Measurements from ENCODE around the gene FGF1.

FGF1 gene

DNA sequence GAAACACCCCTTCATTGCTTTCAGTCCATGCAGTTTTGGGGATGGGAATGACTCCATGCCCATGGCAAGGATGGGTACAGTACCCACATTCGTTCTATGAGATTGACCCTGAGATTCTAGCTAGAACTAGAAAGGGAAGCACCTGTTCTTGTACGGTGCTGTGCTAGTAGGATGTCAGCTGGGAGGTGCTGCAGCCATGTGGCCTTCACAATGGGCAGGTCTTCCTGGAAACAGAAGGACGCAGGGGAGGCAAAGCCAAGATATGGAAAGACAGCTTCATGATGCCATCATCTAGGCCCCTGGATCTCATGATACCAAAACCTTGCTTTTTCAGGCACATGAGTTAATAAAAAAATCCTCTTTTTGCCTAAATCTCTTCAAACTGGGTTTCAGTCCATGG is 10.5 kb upstream of the FGF1 start:
- DNase-seq: no peak

DNA sequence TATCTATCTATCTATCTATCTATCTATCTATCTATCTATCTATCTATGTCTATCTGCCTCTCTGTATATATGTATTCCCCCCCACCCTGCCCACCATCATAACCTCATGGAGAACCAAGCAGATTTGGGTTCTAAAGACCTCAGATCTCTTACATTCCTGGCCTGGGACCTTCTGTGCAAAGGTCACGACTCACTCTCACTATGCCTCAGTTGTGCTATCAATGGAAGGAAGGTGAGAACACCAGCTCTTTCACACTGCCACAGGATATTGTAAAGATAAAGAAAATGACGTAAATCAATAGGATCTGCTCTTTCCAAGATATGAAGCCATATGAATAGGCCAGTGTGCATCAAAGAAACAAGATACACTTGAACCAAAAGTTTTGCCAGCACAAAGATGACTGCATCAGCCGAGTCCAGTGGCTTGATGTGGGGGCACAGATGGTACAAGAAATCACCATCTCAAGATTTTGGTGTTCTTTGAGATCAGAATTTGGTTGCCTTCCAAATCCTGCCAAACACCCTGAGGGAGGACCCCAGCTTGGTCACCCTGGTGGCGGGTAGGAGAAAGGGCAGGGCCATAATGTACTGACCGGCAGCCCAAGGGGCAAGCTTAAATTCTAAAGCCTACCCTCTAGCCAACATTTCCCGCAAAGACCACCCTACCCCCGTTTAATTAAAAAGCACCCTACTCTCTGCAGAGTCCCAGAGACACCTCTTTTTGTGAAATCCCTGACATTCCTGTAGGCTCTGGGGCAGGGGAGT is 8.4 kb upstream of the FGF1 start:
- no peak for DNase-seq

- DNase-seq: no peak
Measured at GRCh38 chr5:142692321-142692894, 6.5 kb upstream of the FGF1 start.

GRCh38 chr5:142690667-142691066 is 4.8 kb upstream of the FGF1 start:
- no peak for DNase-seq

DNA sequence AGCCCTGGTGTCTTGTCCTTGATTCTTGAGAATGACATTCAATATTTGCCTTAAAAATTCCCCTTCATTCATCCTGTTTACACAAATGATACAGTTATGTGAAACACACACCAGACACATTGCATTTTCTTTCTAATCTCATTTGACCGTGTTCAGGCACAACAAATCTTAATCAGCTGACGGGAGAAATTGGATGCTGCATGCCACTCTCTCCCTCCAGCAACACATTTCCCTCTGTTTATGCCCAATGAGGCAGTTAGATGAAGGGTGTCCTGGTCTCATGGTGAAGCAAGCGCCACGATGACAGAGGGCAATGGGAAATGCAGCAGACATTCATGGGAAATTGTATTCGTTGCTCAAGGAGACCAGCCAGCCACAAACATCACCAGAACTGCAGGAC is 3.2 kb upstream of the FGF1 start:
- no peak for DNase-seq

DNA sequence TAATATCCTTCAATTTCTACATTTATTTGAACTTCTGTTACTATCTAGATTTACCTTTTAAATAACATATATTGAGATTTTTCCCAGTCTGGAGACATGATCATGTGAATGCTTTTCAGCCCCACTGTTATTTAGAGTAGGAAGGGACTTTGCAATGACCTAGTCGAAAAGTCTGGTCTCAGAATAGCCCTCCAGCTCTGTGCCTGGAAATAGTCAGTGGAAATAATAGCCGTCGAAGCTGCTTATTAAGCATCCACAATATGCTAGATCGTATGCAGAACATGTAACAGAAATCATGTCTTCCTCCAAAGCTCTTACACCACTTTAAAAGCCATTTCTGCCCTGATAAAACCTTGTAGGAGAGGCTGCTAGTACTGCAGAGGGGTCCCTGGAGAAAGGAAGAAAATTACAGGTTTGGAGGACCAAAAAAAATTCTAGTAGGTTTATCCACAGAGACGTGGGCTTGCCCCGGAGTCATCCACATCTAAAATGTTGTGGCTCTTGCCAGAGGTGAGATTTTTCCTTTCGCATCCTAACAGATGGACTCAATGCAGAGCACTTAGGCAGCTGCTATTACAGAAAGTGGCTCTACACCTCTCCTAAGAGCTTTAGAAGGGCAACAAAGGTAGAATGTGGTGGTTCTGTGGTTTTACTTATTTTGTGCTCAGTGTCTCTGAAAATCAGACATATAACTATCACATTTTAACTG is 2.5 kb upstream of the FGF1 start:
- DNase-seq: peak in 1 of 2 experiments; percentile 39

GRCh38 chr5:142686968-142687367 is 1.1 kb upstream of the FGF1 start:
- no peak for DNase-seq

GRCh38 chr5:142686210-142686734 is 382 bp upstream of the FGF1 start:
- DNase-seq: no peak

- DNase-seq: no peak
Measured at GRCh38 chr5:142684508-142685041, 1.3 kb downstream of the FGF1 start.

- DNase-seq: peak in 1 of 2 experiments; percentile 30
Measured at GRCh38 chr5:142683881-142684505, 1.9 kb downstream of the FGF1 start.

DNA sequence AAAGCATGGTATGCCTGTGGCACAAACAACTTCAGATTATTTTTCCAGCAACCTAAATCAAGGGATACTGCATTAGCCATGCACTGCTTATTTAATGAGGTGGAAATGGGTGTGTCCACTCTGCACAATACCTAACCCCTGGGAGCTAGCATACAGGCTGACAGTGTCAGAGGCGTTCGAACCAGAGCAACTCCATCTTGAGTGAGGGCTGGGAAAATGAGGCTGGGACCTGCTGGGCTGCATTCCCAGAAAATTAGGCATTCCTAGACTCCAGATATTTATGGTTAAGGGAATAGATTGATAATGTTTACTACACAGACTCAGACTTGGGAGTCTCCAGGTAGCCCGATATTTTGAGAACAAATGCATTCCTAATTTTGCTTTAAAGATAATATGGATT is 2.8 kb downstream of the FGF1 start:
- DNase-seq: peak in 1 of 2 experiments; percentile 9

DNA sequence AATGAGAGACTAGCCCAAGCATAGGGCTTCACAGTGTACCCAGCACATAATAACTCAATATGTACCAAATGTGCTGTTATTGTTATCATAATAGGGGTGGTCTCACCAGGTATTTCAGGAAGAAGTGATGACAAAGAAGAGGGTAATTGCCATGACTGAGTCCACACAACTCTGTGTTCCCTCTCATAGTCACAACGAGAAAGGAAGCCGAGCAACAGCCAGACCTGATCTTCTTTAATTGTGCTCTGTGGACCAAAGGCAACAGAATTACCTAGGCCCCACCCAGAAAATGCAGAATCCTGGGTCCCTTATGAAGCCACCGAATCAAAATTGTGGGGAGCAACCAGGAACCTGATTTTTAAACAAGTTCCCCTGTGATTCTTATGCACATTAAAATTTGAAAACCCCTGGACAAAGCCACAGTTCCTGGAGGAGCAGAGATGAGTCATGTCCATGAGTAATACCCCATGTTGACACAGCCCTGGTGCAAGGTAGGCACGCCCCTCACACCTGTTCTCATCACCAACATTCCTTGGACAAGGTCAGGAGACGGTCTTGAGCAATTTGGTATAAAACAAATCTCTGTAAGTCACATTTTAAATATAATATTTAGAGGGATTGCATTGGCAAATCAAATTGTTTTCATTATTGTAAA is 5.2 kb downstream of the FGF1 start:
- DNase-seq: no peak

DNA sequence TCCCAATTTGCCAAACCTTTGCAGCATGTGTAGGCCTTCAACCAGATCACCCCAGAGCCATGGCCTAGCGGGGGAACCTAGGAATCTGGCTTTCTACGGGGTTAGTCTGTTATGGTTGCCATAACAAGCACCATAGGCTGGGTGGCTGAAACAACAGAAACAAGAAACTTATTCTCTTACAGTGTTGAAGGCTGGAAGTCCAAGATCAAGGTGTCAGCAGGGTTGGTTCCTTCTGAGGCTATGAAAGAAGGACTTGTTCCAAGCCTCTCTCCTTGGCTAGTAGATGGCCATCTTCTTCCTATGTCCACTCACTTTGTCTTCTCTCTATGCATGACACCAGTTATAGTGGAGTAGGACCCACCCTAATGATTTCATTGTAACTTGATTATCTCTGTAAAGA is 6.1 kb downstream of the FGF1 start:
- no peak for DNase-seq

DNA sequence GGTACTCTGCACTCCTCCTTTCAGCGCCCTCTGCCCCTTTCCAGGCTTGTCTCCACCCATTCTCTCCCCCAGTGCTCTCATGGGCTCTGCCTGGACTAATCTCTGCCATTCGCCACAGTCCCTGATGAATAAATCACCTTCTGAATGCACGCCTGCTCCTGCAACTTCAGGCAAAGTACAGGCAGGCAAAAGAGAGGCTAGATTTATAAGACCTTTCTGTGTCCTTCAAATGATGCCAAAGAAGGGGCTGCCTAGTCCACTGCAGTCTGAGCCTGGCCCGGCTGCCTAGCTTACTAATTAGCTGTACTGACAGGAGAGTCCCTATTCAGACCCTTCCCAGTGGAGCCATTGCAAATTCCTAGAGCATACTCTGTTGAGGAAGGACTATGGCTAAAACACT is 7.4 kb downstream of the FGF1 start:
- no peak for DNase-seq

DNA sequence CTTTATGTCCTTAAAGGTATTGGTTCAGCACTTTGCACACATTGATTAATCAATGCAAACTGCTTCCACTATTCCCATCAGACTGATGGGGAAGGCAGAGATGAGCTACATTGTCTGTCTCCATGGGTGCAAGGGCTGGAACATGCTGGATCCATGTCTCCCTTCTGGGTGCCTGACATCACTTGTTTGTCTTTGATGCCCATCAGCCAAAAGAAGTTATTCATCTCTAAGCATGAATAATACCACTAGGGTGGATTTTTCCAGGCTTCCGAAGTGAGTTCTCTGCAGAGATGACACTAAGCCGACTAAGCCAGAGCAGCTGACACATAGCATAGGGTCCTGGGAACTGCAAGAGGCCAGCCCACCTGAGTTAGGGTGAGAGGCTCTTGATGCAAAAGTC is 8.7 kb downstream of the FGF1 start:
- no peak for DNase-seq

- DNase-seq: no peak
Measured at GRCh38 chr5:142676318-142676717, 9.6 kb downstream of the FGF1 start.

DNA sequence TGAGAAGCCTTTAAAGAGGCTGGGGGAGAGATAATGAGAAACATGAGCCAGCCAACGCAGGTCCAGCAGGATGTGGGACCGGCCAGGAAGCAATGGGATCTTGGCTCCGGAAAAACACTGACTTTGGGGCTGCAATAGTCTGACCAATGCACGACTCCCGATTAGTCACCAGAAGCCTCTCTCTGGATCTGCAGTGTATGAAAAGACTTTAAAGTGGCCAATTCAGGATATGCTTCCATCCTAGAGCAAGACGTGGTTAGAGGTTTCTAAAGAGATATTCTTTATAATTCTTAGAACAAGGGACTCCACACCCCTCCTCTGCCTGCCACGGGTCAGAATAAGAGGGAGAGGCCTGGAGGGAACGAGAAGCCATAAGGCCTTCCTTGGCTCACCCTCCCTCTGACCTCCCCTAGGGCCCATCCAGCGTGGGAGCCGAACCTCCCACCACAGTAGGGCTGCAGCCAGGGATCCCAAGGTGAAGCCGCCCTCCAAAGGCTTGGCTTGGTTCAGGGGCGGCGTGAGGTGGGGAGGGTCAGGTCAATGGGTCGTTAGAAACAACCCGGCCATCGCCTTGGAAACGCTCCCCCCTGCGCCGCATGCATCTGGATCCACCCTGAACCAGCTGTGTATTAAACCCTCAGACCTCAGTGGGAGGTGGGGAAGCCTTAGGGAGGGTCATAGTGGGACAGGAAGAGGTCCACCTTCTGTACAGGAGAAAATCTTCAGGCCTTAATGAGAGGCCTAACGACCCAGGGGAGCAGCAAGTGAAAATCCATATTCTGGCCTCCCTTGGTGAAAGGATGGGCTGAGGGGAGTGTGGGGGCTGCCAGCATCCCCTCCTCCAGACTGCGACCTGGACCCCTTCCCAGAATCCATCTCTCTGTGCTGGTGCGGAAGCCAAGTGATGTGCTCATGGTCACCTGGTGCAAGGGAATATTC is 11.1 kb downstream of the FGF1 start:
- DNase-seq: no peak

GRCh38 chr5:142671801-142672200 is 14.1 kb downstream of the FGF1 start:
- no peak for DNase-seq

GRCh38 chr5:142671266-142671665 is 14.6 kb downstream of the FGF1 start:
- DNase-seq: peak in 1 of 2 experiments; percentile 21

- no peak for DNase-seq
Measured at GRCh38 chr5:142670804-142671203, 15.1 kb downstream of the FGF1 start.

- DNase-seq: no peak
Measured at GRCh38 chr5:142669477-142669876, 16.4 kb downstream of the FGF1 start.

Data from NCI-H526 (cell line).